HG02981 (cell line): ENCODE data around the gene PRKCE.

Experiments used
- ATAC-seq: cut with Tn5 transposase; IDR thresholded peaks from one replicate; pipeline ENCODE4 v1.9.1; 2021; ENCODE audit warnings: mild to moderate bottlenecking, moderate library complexity; ENCODE audit not compliant: unreplicated experiment

The PRKCE gene

GRCh38 chr2:46062637-46063412 lies 411.4 kb downstream of the PRKCE start:
- no peak for ATAC-seq

- no peak for ATAC-seq
Observed at GRCh38 chr2:46064396-46064795, 412.9 kb downstream of the PRKCE start.

GRCh38 chr2:46065152-46065551 lies 413.7 kb downstream of the PRKCE start:
- no peak for ATAC-seq

GRCh38 chr2:46066116-46066515 lies 414.6 kb downstream of the PRKCE start:
- ATAC-seq = no peak

- no peak for ATAC-seq
Observed at GRCh38 chr2:46066601-46067000, 415.1 kb downstream of the PRKCE start.

GRCh38 chr2:46067062-46067461 lies 415.6 kb downstream of the PRKCE start:
- ATAC-seq = no peak

GRCh38 chr2:46067501-46068305 lies 416.2 kb downstream of the PRKCE start:
- ATAC-seq = no peak

- no peak for ATAC-seq
Observed at GRCh38 chr2:46068636-46069035, 417.2 kb downstream of the PRKCE start.

GRCh38 chr2:46071074-46071473 lies 419.6 kb downstream of the PRKCE start:
- ATAC-seq = no peak

GRCh38 chr2:46072101-46072820 lies 420.8 kb downstream of the PRKCE start:
- no peak for ATAC-seq

- no peak for ATAC-seq
Observed at GRCh38 chr2:46073540-46074046, 422.1 kb downstream of the PRKCE start.

GRCh38 chr2:46074501-46074900 lies 423.0 kb downstream of the PRKCE start:
- no peak for ATAC-seq

GRCh38 chr2:46075848-46076247 lies 424.4 kb downstream of the PRKCE start:
- no peak for ATAC-seq

GRCh38 chr2:46076251-46076650 lies 424.8 kb downstream of the PRKCE start:
- no peak for ATAC-seq

- no peak for ATAC-seq
Observed at GRCh38 chr2:46076875-46077274, 425.4 kb downstream of the PRKCE start.

- ATAC-seq = no peak
Observed at GRCh38 chr2:46077522-46078107, 426.1 kb downstream of the PRKCE start.

GRCh38 chr2:46079985-46080560 lies 428.6 kb downstream of the PRKCE start:
- ATAC-seq = no peak

- ATAC-seq = no peak
Observed at GRCh38 chr2:46082531-46083485, 431.3 kb downstream of the PRKCE start.

- ATAC-seq = no peak
Observed at GRCh38 chr2:46086578-46087070, 435.1 kb downstream of the PRKCE start.
